ENCODE results near the gene LRRC49. TPM values are rescaled to one million over a fixed set of nuclear protein-coding genes. Genes with fewer than 3 reads are reported as not detected.

Gene LRRC49
- total and polyA plus RNA-seq, 2 of the 4 experiments (the other 2 are of a cell fraction), result 8.6 to 16.8 TPM

GRCh38 chr15:71056111-71056510, 163.5 kb downstream of the LRRC49 start:
- Histone ChIP-seq H2BK5ac (ENCODE audit: low read depth, low read length, poor library complexity, severe bottlenecking) (peak overlapping the region; percentile 70), H3K9me1 (ENCODE audit: insufficient read depth, low read length) (peaks cover 14% of the 10 kb centered on the region), H3K4ac (ENCODE audit: low read depth, low read length) (no peak overlapping the region; the same call in 1 of the 2 replicates), H4K91ac (ENCODE audit: insufficient read depth, low read depth, low read length) (no peak overlapping the region), H3K56ac (ENCODE audit: extremely low read depth, insufficient read depth, low read length) (no peak overlapping the region), H3K27me3 (ENCODE audit: control insufficient read depth, insufficient read depth, low read length) (no peaks in the 10 kb centered on the region), H2BK15ac (ENCODE audit: low read depth, low read length) (no peak overlapping the region), H4K8ac (ENCODE audit: low read depth in 2 of 2, low read length in 2 of 2) (peak overlapping the region in 1 of 2 experiments; percentile 25; a peak in 1 of 4 replicates), H3K36me3 (ENCODE audit: control insufficient read depth, insufficient read depth, low read length) (no peaks in the 10 kb centered on the region), H2BK120ac (ENCODE audit: low read depth, low read length) (no peak overlapping the region; the same call in 1 of the 2 replicates), H3K23ac (ENCODE audit: low read depth, low read length) (no peak overlapping the region), H2AK9ac (replicated peaks; ENCODE audit: low read depth, low read length, poor library complexity) (no peak overlapping the region), H4K20me1 (ENCODE audit: insufficient read depth, low read length) (no peaks in the 10 kb centered on the region), H3K9ac (ENCODE audit: low read depth, low read length) (no peak overlapping the region), H4K5ac (ENCODE audit: low read depth, low read length) (no peak overlapping the region), H2AFZ (replicated peaks; ENCODE audit: low read length, poor library complexity) (no peak overlapping the region), H2BK20ac (ENCODE audit: low read depth, low read length) (no peak overlapping the region), H3K4me1 (ENCODE audit: control insufficient read depth, insufficient read depth, low read length) (peaks cover 14% of the 10 kb centered on the region), H2AK5ac (ENCODE audit: low read depth, low read length) (no peak overlapping the region), H3K14ac (replicated peaks; ENCODE audit: low read depth, low read length) (no peak overlapping the region), H3K79me1 (ENCODE audit: low read depth in 1 of 2, low read length in 2 of 2) (peaks cover under 1 to 15% of the 10 kb centered on the region in 2 experiments; a peak in 2 of 4 replicates), H3K9me3 (ENCODE audit: control insufficient read depth, insufficient read depth, low read length) (peaks cover 5% of the 10 kb centered on the region; the same call in 1 of the 2 replicates), H3K4me2 (ENCODE audit: low read depth, low read length) (no peak overlapping the region), H3K4me3 (ENCODE audit: insufficient read depth, low read depth, low read length) (no peak overlapping the region), H3K18ac (ENCODE audit: low read depth, low read length) (0 out of 2 replicates have a peak overlapping the region, but pooled peaks have one; percentile 91), H3K27ac (ENCODE audit: insufficient read depth, low read length) (peak overlapping the region; percentile 76; the same call in 1 of the 2 replicates)
- ChIA-PET CTCF (no interaction called here), POLR2A (ENCODE audit: unreplicated experiment) (no interaction called here)
- in situ Hi-C loops (cut with MboI; ENCODE audit: low sequenced_read_pairs) (no loop called here), intact Hi-C loops (cut with micrococcal nuclease) (no loop called here), dilution Hi-C loops (cut with HindIII; ENCODE audit: low sequenced_read_pairs, unreplicated experiment) (no loop called here)
- DNase-seq (no peak), ATAC-seq (ENCODE audit: low read depth) (no peak)
- BruUV-seq (replicated peaks), result no TSS peak
- TF ChIP-seq USF2 (IDR thresholded peaks at IDR 0.05; ENCODE audit: low read depth, low read length) (no peak), RFX5 (IDR thresholded peaks at IDR 0.05; ENCODE audit: low read depth, low read length) (no peak), SMC3 (IDR thresholded peaks at IDR 0.05; ENCODE audit: low read depth, low read length) (no peak), MAZ (IDR thresholded peaks at IDR 0.05; ENCODE audit: borderline replicate concordance, low read depth, low read length) (no peak), MAFK (IDR thresholded peaks at IDR 0.05; ENCODE audit: low read depth, low read length) (no peak), ELK1 (IDR thresholded peaks at IDR 0.05; ENCODE audit: borderline replicate concordance, low read depth, low read length) (no peak)

Data from IMR-90 (cell line).